Erythroblast (primary cell): Measurements from ENCODE around the gene PLXNA1.

Experiments
- GATA1 ChIP-seq: IDR thresholded peaks from 2 replicates; pipeline ENCODE4 v1.6.1; 2011; ENCODE audit warnings: low read depth, mild to moderate bottlenecking, control low read depth, low read length, moderate library complexity
- POLR2A ChIP-seq: IDR thresholded peaks from 2 replicates; pipeline ENCODE4 v1.6.1; 2011; ENCODE audit warnings: mild to moderate bottlenecking, low read length

- TF ChIP-seq POLR2A (no peak), GATA1 (no peak)
Observed at GRCh38 chr3:127013758-127014535, 31.0 kb downstream of the PLXNA1 start.
